GM20431 (cell line): Measurements from ENCODE around the gene MSANTD4.
"Not testable (repeated sequence)": the region's sequence is repeated elsewhere in the genome, so short reads cannot be mapped to it uniquely, and the experiment has no call there.

Source experiments
- in situ Hi-C: fragments of 300-500 bp; cut with MseI, MboI; formaldehyde crosslinking; loops from one replicate; pipeline ENCODE4 v1.15.0; 2020; ENCODE audit warnings: low sequenced_read_pairs; ENCODE audit not compliant: unreplicated experiment

Gene MSANTD4

GRCh38 chr11:106015066-106015465 lies 7.0 kb downstream of the MSANTD4 start:
- in situ Hi-C loops: no loop called here

GRCh38 chr11:106014620-106015019 lies 7.4 kb downstream of the MSANTD4 start:
- in situ Hi-C loops: no loop called here

- in situ Hi-C loops: no loop called here
These were observed 8.0 kb downstream of the MSANTD4 start for GRCh38 chr11:106014035-106014434.

GRCh38 chr11:106012744-106013143 lies 9.3 kb downstream of the MSANTD4 start:
- in situ Hi-C loops: no loop called here

GRCh38 chr11:106011481-106011880 lies 10.6 kb downstream of the MSANTD4 start:
- in situ Hi-C loops: no loop called here

- in situ Hi-C loops: not testable (repeated sequence)
These were observed 18.9 kb downstream of the MSANTD4 start for GRCh38 chr11:106003094-106003493.

GRCh38 chr11:106001304-106002012 lies 20.6 kb downstream of the MSANTD4 start:
- in situ Hi-C loops: no loop called here

GRCh38 chr11:105991888-105992287 lies 30.2 kb downstream of the MSANTD4 start:
- in situ Hi-C loops: no loop called here

- in situ Hi-C loops: no loop called here
These were observed 32.9 kb downstream of the MSANTD4 start for GRCh38 chr11:105989124-105989523.

GRCh38 chr11:105988197-105988596 lies 33.8 kb downstream of the MSANTD4 start:
- in situ Hi-C loops: no loop called here

- in situ Hi-C loops: no loop called here
These were observed 35.5 kb downstream of the MSANTD4 start for GRCh38 chr11:105986554-105986953.

GRCh38 chr11:105979997-105980703 lies 41.9 kb downstream of the MSANTD4 start:
- in situ Hi-C loops: no loop called here

- in situ Hi-C loops: no loop called here
These were observed 46.9 kb downstream of the MSANTD4 start for GRCh38 chr11:105975128-105975527.

GRCh38 chr11:105969756-105970155 lies 52.3 kb downstream of the MSANTD4 start:
- in situ Hi-C loops: no loop called here

GRCh38 chr11:105968021-105968697 lies 53.9 kb downstream of the MSANTD4 start:
- in situ Hi-C loops: no loop called here

GRCh38 chr11:105960252-105961245 lies 61.5 kb downstream of the MSANTD4 start:
- in situ Hi-C loops: no loop called here
